GM21723 (cell line): ENCODE results near the gene ELK4.

Source experiments
- ATAC-seq: cut with Tn5 transposase; IDR thresholded peaks from one replicate; pipeline ENCODE4 v1.9.1; 2021; ENCODE audit warnings: mild to moderate bottlenecking, moderate library complexity; ENCODE audit not compliant: unreplicated experiment

ELK4 gene

DNA sequence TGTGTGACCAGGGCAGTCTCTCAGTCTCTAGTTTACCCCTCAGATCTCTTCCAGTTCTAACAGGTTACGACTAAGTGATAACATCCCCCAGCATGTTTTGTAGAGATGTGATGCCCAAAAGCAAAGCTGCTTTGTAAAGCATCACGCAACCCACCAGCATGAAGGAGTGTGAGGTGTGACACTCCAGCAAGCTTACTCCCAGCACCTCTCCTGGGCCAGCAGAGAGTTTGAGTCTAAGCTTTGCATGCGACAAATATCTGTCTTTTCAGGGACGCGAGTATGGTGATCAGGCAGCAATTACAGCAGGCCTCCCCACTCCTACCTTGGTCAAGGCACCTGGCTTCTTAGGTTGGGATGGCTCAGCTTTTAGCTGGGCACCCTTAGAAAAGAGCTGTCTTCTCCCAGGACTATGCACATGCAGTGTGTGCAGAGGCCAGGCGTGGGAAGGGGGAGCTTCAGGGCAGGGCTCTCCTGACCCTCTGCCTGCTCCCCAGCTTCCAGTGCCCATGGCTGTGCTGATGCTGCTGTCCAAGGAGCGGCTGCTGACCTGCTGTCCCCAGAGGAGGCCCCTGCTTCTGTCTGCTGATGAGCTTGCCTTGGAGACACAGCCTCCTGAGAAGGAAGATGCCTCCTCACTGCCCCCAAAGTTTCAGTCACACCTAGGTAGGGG, 48.2 kb downstream of the ELK4 start:
- ATAC-seq = no peak

GRCh38 chr1:205582471-205583291, 49.1 kb downstream of the ELK4 start:
- ATAC-seq = no peak

DNA sequence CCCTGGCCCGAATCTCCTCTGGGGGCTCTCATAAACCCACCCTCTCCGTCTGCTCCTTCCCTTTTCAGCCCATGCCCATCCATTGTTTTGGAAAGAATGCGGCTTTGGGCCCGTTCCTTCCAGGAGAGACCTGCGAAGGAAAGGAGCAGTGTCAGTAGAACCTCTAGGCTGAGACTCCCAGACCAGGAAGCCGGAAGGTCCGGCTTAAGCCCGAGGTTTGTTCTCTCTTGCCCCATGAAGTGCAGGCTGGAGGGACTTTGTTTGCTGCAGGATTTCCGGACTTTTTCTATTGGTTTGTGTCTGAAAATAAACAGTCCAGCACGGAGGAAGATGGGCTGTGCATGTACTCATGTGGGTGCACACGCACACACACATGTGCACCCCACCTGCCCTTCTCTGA, 49.8 kb downstream of the ELK4 start:
- ATAC-seq = no peak

GRCh38 chr1:205581321-205581980, 50.4 kb downstream of the ELK4 start:
- ATAC-seq = no peak

DNA sequence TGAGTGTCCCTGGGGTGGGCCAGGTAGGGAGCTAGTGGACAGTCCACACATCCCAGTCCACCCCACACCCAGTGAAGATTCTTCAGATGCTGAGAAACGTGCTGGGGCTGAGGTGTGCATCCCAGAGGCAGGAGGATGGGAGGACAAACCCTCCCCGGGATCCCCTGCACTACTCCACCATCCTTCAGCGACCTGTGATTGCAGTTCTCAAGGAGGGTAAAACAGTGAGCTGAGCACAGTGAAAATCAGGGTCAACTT, 51.0 kb downstream of the ELK4 start:
- no peak for ATAC-seq

DNA sequence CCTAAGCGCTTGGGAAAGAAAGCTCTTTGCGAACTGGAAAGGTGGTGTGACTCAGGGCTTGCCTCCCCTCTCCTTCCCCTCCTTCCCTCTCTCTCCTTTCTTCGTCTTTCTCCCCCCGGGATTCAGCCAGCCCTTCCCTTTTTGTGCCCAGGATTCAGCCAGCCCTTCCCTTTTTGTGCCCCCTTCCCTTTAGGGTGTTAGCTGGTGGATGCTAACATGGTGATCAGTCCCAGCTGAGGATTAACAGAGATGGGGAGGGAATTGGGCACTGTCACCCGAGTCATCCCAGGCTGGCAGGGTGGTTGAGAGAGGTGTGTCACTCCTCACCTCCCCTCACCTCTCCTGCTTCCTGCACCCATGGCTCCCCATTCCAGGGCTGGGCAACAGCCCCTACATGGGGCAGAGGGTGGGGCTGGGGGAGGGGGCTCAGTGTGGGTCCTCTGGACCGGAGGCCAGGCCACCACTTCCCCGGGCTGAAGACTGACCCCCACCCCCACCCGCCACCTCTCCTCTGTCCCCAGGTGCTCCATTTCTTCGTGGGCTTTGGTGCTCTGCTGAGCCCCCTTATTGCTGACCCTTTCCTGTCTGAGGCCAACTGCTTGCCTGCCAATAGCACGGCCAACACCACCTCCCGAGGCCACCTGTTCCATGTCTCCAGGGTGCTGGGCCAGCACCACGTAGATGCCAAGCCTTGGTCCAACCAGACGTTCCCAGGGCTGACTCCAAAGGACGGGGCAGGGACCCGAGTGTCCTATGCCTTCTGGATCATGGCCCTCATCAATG, 51.5 kb downstream of the ELK4 start:
- ATAC-seq = no peak

DNA sequence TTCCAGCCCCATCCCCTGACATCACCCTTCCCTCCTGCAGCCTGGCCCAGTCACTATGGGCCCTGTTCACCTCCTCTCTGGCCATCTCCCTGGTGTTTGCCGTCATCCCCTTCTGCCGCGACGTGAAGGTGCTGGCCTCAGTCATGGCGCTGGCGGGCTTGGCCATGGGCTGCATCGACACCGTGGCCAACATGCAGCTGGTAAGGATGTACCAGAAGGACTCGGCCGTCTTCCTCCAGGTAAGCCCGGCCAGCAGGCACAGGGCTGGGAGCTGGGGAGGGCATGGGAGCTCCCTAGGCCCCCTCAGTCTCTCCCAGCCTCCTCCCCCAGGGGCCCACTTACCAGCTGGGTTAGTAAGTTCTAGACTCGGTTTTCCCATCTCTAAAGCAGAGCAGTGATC, 52.1 kb downstream of the ELK4 start:
- ATAC-seq = no peak

DNA sequence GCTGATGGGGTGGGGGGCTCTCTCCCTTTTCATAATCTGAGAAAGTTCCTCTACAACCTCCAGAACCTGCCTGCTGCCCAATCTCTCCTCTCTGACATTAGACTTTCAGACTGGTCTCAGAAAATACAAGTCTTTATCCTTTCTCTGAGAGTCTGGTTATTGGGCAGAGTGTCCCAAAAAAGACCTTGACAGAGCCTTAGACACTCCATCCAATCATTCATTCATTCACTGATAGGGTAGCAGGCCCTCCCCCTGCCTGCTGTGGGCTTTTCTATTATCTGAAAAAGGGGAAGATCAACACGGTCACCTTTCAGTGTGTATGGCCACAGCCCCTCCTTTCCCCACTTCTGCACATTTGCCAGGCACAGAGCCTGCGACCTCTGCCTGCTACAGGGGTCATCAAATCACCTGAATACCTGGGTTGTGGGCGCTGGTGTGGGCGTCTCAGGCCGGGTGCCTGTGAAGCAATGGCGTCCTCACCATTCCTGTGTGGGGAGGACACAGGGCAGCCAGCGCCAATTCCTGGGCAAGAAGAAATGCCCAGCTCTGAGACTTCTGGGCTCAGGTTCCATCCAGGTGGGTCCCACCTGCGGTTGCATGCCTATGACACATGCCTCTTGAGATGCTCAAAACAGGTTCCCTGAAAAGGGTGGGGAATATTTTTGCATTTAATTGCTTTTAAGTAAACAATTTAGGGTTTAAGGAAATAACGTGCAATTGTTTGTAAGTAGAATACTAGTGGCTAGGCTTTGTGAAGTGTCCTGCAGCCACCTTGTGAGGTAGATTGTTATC, 52.8 kb downstream of the ELK4 start:
- ATAC-seq = no peak

GRCh38 chr1:205577874-205578658, 53.7 kb downstream of the ELK4 start:
- no peak for ATAC-seq

GRCh38 chr1:205576805-205577761, 54.7 kb downstream of the ELK4 start:
- no peak for ATAC-seq

- ATAC-seq = no peak
Observed at GRCh38 chr1:205576011-205576410, 55.8 kb downstream of the ELK4 start.

GRCh38 chr1:205575294-205575885, 56.4 kb downstream of the ELK4 start:
- no peak for ATAC-seq

GRCh38 chr1:205572421-205572820, 59.4 kb downstream of the ELK4 start:
- ATAC-seq = no peak

- no peak for ATAC-seq
Observed at GRCh38 chr1:205571747-205572146, 60.1 kb downstream of the ELK4 start.

GRCh38 chr1:205570796-205571537, 60.8 kb downstream of the ELK4 start:
- ATAC-seq = no peak

GRCh38 chr1:205570173-205570501, 61.7 kb downstream of the ELK4 start:
- ATAC-seq = no peak

GRCh38 chr1:205569411-205570172, 62.2 kb downstream of the ELK4 start:
- ATAC-seq = no peak
